HG03280 (cell line): ENCODE measurements around the gene REXO1.

Experiments used
- ATAC-seq: cut with Tn5 transposase; IDR thresholded peaks from one replicate; pipeline ENCODE4 v1.9.1; 2021; ENCODE audit warnings: mild to moderate bottlenecking, moderate library complexity; ENCODE audit not compliant: unreplicated experiment

Gene REXO1

GRCh38 chr19:1862424-1863327 is 14.4 kb upstream of the REXO1 start:
- peak; percentile 16 for ATAC-seq

GRCh38 chr19:1862068-1862423 is 13.8 kb upstream of the REXO1 start:
- ATAC-seq = no peak

DNA sequence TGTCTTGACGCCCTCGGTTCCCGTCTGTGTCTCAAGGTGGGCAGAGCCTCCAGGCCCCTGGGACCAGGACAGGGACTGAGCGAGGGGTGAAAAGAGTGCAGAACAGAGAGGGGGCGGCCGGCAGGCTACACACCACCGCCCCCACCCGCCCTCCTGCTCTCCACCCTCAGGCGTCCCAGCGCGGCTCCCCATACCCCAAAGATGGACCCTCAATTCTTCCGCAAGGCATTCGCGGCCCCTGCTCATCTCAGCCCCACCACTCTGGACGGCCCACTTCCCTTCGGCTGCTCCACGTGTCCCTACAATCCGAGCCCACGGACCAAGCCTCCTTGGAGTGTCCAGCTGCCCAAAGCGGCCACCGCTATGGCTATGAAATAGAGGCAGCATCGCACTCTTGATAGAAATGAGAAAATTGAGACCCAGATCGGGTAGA is 13.3 kb upstream of the REXO1 start:
- no peak for ATAC-seq

- ATAC-seq = no peak
Observed at GRCh38 chr19:1860821-1861598, 12.7 kb upstream of the REXO1 start.

DNA sequence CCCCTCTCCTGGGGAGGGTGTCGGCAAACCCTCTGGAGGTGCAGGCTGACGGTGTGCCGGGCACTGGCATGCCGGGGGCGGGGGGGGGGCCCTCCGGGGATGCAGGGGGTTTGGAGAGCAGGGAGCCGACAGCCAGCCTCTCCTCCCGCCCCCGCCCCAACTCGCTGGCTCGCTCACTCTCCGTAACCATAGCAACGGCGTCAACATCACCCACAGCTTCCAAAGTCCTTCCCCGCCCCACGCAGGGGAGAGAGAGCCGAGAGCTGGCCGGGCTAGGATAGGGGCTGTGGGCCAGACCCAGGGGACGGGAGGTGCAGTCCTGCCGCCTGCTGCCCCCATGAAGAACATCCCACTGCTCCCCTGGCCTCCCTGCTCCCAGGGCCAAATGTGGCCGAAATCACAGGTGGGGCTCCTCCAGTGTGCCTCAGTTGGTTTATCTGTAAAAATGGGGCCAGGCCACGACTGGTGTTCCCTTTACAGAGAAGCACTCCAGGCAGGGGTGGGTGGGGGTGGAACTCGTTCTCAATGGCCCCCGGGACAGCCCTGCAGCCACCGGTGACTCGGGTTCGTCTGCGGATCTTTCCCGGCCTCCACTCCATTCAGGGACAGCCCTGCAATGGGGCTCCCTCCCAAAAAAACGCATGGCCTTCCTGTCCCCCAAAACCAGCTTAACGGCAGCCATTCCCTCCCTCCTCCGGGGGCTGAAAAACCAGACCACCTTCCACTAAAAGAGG is 11.9 kb upstream of the REXO1 start:
- no peak for ATAC-seq

DNA sequence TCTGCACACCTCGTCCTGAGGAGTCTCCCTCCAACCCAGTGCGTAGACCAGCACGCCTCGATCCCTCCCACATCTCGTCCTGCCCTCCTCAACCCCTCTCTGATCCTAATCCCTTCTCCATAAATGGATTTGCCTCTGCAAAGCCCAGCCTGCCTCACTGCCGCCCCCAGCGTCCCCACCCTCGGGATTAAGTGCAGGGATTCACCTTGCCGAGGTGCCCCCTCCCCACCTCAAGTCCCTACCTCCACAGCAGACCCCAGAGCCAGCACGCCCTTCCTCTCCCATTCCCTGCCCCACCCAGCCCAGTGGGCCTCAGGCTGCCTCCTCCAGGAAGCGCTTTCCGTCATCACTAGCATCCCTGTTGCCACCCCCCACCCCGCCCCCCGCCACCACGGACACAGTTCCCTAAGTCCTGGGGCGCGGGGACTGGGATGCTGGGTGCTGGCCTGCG is 11.1 kb upstream of the REXO1 start:
- no peak for ATAC-seq

DNA sequence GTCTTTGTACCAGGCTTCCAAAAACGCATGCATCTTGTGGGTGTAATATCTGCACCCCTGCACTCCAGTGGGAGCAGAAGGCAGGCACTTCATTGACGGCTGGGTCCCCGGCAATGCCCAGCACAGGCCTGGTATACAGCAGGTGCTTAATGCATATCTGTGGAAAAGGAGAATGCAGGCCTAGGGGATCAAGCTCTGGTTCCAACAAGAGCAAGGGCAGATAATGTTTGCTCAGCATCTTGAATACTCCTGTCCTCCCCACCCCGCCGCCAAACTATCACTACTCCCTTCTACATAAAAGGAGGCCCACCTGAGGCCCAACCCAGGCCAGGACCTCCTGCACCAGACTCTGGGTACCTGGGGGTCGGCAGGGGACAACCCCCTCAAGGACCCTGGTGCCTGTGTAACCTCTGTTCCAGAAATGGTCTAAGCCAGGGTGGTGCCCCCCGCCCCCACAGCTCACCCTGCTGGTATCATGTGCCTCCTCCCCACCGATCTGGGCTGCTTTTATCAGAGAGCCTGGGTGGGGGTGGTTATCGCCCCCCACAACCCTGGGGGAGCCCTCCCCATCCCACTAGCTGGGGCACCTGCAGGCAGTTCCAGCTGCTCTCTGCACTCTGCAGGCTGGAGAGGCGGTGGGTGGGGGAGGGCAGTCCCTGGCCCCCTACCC is 10.3 kb upstream of the REXO1 start:
- ATAC-seq = no peak

- no peak for ATAC-seq
Observed at GRCh38 chr19:1857648-1858326, 9.5 kb upstream of the REXO1 start.

GRCh38 chr19:1856698-1857603 is 8.7 kb upstream of the REXO1 start:
- ATAC-seq = no peak

- no peak for ATAC-seq
Observed at GRCh38 chr19:1856345-1856697, 8.0 kb upstream of the REXO1 start.

- ATAC-seq = no peak
Observed at GRCh38 chr19:1855828-1856255, 7.6 kb upstream of the REXO1 start.

DNA sequence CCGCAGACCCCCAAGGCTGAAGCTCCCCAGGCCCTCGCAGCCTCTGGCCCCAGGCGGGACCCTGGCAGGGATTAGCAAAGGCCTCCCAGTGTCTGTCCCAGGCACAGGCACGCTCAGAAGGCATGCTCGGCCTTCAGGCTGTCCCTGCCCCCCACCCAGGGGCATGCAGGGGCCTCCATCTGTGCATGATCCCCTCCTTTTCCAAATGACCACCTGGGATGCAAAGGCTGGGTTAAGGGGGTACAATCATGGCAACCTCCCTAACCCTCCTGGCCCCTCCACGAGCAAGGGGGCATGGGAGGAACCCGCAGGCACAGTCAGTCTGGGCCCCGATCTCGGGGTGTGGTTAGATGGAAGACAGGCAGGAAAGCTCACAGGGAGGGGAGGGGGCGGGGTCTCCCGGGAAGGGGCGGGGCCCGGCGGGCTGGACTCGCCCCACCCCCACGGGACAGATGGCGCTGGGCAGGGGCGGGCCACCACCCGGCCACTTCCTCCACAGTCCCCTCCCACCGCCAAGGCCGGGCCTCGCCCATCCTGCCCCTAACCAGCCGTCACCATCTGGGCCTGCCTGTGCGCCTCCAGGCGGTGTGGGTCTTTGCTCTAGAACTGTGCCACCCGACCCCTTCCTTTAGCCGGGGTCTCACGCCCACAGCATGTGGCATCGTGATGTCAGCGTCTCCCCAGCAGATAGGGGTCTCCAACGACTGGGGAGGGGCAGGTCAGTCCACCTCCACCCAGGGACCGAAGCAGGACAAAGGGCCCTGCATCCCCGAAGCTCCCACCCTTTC is 7.0 kb upstream of the REXO1 start:
- peak; percentile 52 for ATAC-seq

GRCh38 chr19:1854542-1855039 is 6.3 kb upstream of the REXO1 start:
- no peak for ATAC-seq

- no peak for ATAC-seq
Observed at GRCh38 chr19:1854039-1854541, 5.8 kb upstream of the REXO1 start.

GRCh38 chr19:1853295-1854038 is 5.2 kb upstream of the REXO1 start:
- peak; percentile 33 for ATAC-seq

GRCh38 chr19:1852581-1853128 is 4.4 kb upstream of the REXO1 start:
- ATAC-seq = no peak
